Endothelial cell (in vitro differentiated cells): ENCODE measurements around the gene NFX1. TPM values are rescaled to one million over a fixed set of nuclear protein-coding genes. Genes with fewer than 3 reads are reported as not detected.

Source experiments
- DNase-seq: peaks from one replicate; pipeline ENCODE4 v3.0.0; 2021; ENCODE audit warnings: low spot score
- H3K27ac Mint-ChIP-seq: one replicate; pipeline ENCODE4 v1.8.0; 2021; ENCODE audit warnings: mixed read lengths, inconsistent platforms; ENCODE audit not compliant: unreplicated experiment
- H3K27me3 Mint-ChIP-seq: one replicate; pipeline ENCODE4 v1.8.0; 2021; ENCODE audit warnings: mild to moderate bottlenecking, moderate library complexity, mixed read lengths, inconsistent platforms; ENCODE audit not compliant: unreplicated experiment
- H3K36me3 Mint-ChIP-seq: one replicate; pipeline ENCODE4 v1.8.0; 2021; ENCODE audit warnings: mild to moderate bottlenecking, low read depth, mixed read lengths, inconsistent platforms; ENCODE audit not compliant: unreplicated experiment
- H3K4me1 Mint-ChIP-seq: one replicate; pipeline ENCODE4 v1.8.0; 2021; ENCODE audit warnings: mild to moderate bottlenecking, mixed read lengths, inconsistent platforms; ENCODE audit not compliant: unreplicated experiment
- H3K4me3 Mint-ChIP-seq: one replicate; pipeline ENCODE4 v1.8.0; 2021; ENCODE audit warnings: mild to moderate bottlenecking, mixed read lengths, inconsistent platforms; ENCODE audit not compliant: unreplicated experiment
- H3K9me3 Mint-ChIP-seq: one replicate; pipeline ENCODE4 v1.8.0; 2021; ENCODE audit warnings: mixed read lengths, inconsistent platforms; ENCODE audit not compliant: unreplicated experiment
- total RNA-seq: library from RNA; stranded (reverse); fragmentation: NEBNext Ultra II Directional; extraction: Animal tissue kit (Norgen Biotek cat#: 25700); gene quantifications from one replicate; pipeline ENCODE4 v1.2.1, GENCODE V29; 2021; ENCODE audit not compliant: unreplicated experiment
- TF ChIP-seq, protein P1 (sequence below): fragments of 200-600 bp; sonication (generic); IDR thresholded peaks from one replicate; pipeline ENCODE4 v1.5.0; 2021; ENCODE audit warnings: antibody characterized with exemption; ENCODE audit not compliant: unreplicated experiment

NFX1 gene
- total RNA-seq, 1 donor from 2014 or later, result 33.5 TPM

DNA sequence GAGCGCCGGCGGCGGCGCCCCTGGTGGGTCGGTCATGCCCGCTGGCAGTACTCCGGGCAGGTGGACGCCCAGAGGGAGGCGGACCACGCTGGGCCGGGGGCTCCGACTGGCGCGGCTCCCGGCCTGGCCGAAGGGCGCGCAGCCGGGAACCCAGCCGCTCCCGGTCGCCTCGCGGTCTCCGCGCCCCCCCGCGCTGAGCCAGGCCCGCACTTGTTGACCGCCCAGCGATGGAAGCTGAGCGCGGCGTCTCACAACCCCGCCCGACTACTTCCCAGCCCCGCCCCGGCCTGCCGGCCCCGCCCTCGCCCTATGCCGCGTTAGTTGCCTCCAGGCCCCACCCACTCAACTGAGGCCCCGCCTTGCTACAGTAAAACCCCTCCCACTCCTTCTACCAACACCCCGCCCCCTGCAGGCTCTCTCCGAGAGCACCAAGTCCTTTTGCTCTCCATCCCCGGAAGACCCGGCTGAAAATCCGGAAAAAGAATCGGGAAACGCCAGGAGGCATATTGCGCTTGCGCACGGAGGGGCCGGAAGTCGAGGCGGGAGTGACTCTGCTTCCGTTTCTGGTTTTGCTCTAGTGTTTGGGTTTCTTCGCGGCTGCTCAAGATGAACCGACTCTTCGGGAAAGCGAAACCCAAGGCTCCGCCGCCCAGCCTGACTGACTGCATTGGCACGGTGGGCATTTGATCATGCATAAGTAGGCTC lies 25.7 kb upstream of the NFX1 start, which contains the start of the genes BAG1 and CHMP5:
BAG1 (minus strand) TSS at position 236 of the 705 bp plus-strand sequence.
CHMP5 (plus strand) TSS at position 577 of the 705 bp plus-strand sequence; CDS start at position 607, 30 bp downstream.
- Mint-ChIP-seq H3K4me1 (peaks cover 34% of the 10 kb centered on the region), H3K27ac (peak within 1 kb of the TSS; percentile 98), H3K27me3 (peaks cover 14% of the 10 kb centered on the region), H3K36me3 (peaks cover 45% of the 10 kb centered on the region), H3K9me3 (no peaks in the 10 kb centered on the region), H3K4me3 (peak within 1 kb of the TSS; percentile 99)
- TF ChIP-seq, protein P1, sequence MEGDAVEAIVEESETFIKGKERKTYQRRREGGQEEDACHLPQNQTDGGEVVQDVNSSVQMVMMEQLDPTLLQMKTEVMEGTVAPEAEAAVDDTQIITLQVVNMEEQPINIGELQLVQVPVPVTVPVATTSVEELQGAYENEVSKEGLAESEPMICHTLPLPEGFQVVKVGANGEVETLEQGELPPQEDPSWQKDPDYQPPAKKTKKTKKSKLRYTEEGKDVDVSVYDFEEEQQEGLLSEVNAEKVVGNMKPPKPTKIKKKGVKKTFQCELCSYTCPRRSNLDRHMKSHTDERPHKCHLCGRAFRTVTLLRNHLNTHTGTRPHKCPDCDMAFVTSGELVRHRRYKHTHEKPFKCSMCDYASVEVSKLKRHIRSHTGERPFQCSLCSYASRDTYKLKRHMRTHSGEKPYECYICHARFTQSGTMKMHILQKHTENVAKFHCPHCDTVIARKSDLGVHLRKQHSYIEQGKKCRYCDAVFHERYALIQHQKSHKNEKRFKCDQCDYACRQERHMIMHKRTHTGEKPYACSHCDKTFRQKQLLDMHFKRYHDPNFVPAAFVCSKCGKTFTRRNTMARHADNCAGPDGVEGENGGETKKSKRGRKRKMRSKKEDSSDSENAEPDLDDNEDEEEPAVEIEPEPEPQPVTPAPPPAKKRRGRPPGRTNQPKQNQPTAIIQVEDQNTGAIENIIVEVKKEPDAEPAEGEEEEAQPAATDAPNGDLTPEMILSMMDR, result peak; percentile 52
- DNase-seq, result peak; percentile 99

DNA sequence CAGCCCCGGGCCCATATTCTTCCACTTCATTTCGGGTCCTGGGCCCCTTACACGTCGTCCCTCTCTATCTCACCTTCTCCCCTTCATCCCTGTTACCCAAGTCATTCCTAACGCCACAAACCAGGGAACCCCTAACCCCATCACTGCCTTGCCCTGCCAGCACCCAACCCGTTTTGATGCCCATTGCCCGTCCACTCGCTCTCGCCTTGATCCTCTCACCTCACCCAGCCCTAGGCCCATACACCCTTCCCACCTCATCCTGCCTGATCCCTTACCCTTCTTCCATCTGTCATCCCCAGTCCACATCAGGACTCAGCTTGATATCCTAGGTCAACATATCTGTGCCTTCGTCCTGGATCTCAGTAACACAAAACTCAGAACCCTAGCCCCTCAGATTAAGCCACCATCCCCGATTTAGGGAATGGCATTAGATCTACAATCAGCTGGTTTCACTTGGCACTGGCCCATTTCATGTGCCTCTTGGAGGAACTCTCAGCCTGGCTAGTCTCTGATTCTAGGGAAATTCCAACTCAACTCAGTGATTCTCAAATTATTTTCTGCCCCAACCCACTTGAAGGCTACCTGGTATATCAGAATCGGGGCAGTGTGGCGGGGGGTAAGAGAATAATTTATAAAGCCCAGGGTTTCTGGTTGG lies 25.0 kb upstream of the NFX1 start:
- Mint-ChIP-seq H3K27me3 (peaks cover 14% of the 10 kb centered on the region), H3K27ac (peak overlapping the region; percentile 98), H3K4me1 (peaks cover 34% of the 10 kb centered on the region), H3K9me3 (no peaks in the 10 kb centered on the region), H3K36me3 (peaks cover 40% of the 10 kb centered on the region), H3K4me3 (peak overlapping the region; percentile 98)
- no peak for DNase-seq
- TF ChIP-seq, protein P1, result no peak

DNA sequence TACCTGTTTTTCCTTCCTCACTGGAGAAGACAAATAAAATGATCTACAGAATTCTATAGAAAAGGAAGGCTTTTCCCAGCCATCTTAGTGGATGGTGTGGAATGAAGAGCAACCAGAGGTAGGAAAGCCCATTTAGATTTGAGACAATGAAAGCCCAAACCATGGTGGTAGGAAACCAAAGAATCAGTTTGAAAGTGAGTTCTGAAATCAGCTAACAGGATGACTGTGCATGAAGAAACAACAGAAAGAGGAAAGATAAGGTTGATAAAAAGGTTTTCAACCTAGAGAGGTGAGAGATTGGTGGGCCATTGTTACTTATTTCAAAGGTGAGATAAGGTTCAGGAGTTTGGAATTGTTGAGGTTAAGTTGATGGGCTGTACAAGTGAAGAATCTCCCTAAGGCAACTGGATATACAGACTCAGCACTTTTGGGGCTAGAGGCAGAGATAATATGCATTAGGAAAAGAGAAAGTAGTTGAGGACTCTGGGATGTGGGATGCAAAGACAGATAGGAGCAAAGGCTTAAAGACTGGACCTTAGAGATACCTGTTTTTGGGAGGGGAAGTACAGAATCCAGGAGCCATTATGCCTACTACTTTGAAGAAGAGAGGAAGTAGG lies 23.1 kb upstream of the NFX1 start:
- TF ChIP-seq, protein P1, result no peak
- Mint-ChIP-seq H3K9me3 (no peaks in the 10 kb centered on the region), H3K27me3 (peaks cover 14% of the 10 kb centered on the region), H3K27ac (no peak overlapping the region), H3K36me3 (peaks cover 40% of the 10 kb centered on the region), H3K4me1 (peaks cover 34% of the 10 kb centered on the region), H3K4me3 (peak overlapping the region; percentile 2)
- no peak for DNase-seq

DNA sequence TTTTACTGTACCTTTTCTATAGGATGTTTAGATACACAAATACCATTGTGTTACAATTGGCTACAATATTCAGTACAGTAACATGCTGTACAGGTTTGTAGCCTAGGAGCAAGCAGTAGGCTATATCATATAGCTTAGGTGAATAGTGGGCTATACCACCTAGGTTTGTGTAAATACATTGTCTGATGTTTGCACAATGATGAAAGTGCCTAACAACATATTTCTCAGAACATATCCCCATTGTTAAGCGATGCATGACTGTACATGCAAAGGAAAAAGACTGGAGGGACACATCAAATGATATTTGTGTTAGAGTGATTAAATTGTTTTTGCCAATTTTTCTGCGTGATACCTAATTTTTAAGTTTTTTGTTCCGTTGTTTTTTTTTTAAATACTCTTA lies 20.2 kb upstream of the NFX1 start:
- DNase-seq, result no peak
- Mint-ChIP-seq H3K4me1 (peaks cover 18% of the 10 kb centered on the region), H3K27me3 (peaks cover 6% of the 10 kb centered on the region), H3K36me3 (peaks cover 39% of the 10 kb centered on the region), H3K9me3 (no peaks in the 10 kb centered on the region), H3K4me3 (no peak overlapping the region), H3K27ac (no peak overlapping the region)
- TF ChIP-seq, protein P1, result no peak
